Measurements from ENCODE around the gene CERT1. TPM values are rescaled to one million over a fixed set of nuclear protein-coding genes. Genes with fewer than 3 reads are reported as not detected.
A peak's percentile ranks its signal among the peaks of the same experiment; 100 is the strongest.
"Not testable (repeated sequence)": the region's sequence is repeated elsewhere in the genome, so short reads cannot be mapped to it uniquely, and the experiment has no call there.

The CERT1 gene
- total RNA-seq, 1 donor from 2014 or later = 77.0 TPM

- DNase-seq (ENCODE audit: low read depth) = no peak
These were observed 161.8 kb downstream of the CERT1 start for GRCh38 chr5:75349663-75350062.

GRCh38 chr5:75348241-75348640 is 163.2 kb downstream of the CERT1 start:
- no peak for DNase-seq (ENCODE audit: low read depth)

- no peak for DNase-seq (ENCODE audit: low read depth)
These were observed 168.6 kb downstream of the CERT1 start for GRCh38 chr5:75342836-75343235.

- no peak for DNase-seq (ENCODE audit: low read depth)
These were observed 169.5 kb downstream of the CERT1 start for GRCh38 chr5:75341934-75342333.

GRCh38 chr5:75340714-75341478 is 170.5 kb downstream of the CERT1 start:
- DNase-seq (ENCODE audit: low read depth) = peak; percentile 65

GRCh38 chr5:75338408-75338807 is 173.0 kb downstream of the CERT1 start:
- no peak for DNase-seq (ENCODE audit: low read depth)

- no peak for DNase-seq (ENCODE audit: low read depth)
These were observed 173.9 kb downstream of the CERT1 start for GRCh38 chr5:75337366-75338021.

GRCh38 chr5:75336615-75337336 is 174.7 kb downstream of the CERT1 start, which contains the start of gene HMGCR:
Gene HMGCR (plus strand): TSS chr5:75337220. CDS start chr5:75342606, 5,386 bp downstream.
- peak; percentile 99 for DNase-seq (ENCODE audit: low read depth)

- peak; percentile 89 for DNase-seq (ENCODE audit: low read depth)
These were observed 175.3 kb downstream of the CERT1 start for GRCh38 chr5:75335952-75336614.

GRCh38 chr5:75335486-75335885 is 175.9 kb downstream of the CERT1 start:
- DNase-seq (ENCODE audit: low read depth) = no peak

- not testable (repeated sequence) for DNase-seq (ENCODE audit: low read depth)
These were observed 177.0 kb downstream of the CERT1 start for GRCh38 chr5:75334413-75334812.

GRCh38 chr5:75333759-75334158 is 177.7 kb downstream of the CERT1 start:
- not testable (repeated sequence) for DNase-seq (ENCODE audit: low read depth)

- no peak for DNase-seq (ENCODE audit: low read depth)
These were observed 180.0 kb downstream of the CERT1 start for GRCh38 chr5:75331095-75332090.

- DNase-seq (ENCODE audit: low read depth) = no peak
These were observed 181.0 kb downstream of the CERT1 start for GRCh38 chr5:75330404-75330803.

Other genes starting within 250 kb of the CERT1 start
- gene HMGCR, start 174.4 kb downstream of the CERT1 start, total RNA-seq = 166 and 272 TPM in 2 replicates
- 53.7 and 63.4 TPM in 2 replicates for gene POLK, start 262 bp upstream of the CERT1 start, total RNA-seq
- gene ANKDD1B, start 99.8 kb upstream of the CERT1 start, total RNA-seq = 2.8 and 3.3 TPM in 2 replicates
- gene POC5, start 205.8 kb upstream of the CERT1 start, total RNA-seq = 15.8 and 18.5 TPM in 2 replicates

Data from renal cortical epithelial cell (primary cell).